ENCODE results near the gene KIRREL3. TPM values are rescaled to one million over a fixed set of nuclear protein-coding genes. Genes with fewer than 3 reads are reported as not detected.

The KIRREL3 gene
- total and polyA plus RNA-seq, 5 donors from 2014 or later = not detected

DNA sequence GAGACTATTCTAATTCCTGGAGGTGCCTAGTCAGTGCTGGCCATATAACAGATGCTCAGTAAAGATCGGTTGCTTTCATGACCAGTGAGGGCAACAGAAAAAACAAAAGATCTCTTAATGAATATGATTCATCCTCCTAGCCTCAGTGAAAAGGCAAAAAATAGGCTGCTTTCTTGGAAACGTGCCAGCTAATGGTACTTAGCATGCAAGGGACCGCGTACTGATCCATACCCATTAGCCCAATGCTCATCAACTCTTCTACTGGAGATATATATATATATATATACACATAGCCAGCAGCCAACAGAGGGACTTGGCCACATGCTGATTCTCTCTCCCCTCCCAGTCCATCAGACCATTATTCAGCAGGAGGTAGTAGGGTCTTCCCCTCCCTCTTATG is 320.4 kb downstream of the KIRREL3 start:
- Mint-ChIP-seq H3K27me3 (peaks cover 12% of the 10 kb centered on the region), H3K36me3 (no peaks in the 10 kb centered on the region), H3K27ac (no peak overlapping the region), H3K9me3 (peaks cover 0 to 2% (median 0%) of the 10 kb centered on the region in 7 donors), H3K4me1 (no peaks in the 10 kb centered on the region), H3K4me3 (no peak overlapping the region)
- H3K4me1 ChIP-seq (ENCODE audit: control insufficient read depth, insufficient read depth, low read length, poor library complexity, severe bottlenecking) = no peaks in the 10 kb centered on the region
- H3K27me3 ChIP-seq (ENCODE audit: control insufficient read depth, insufficient read depth, low read length) = peaks cover 2% of the 10 kb centered on the region
- H3K27ac ChIP-seq (ENCODE audit: insufficient read depth, low read length, poor library complexity, severe bottlenecking) = no peak overlapping the region
- H3K4me3 ChIP-seq (ENCODE audit: low read depth, low read length) = no peak overlapping the region
- ATAC-seq (ENCODE audit: low read depth in 2 of 2) (no peak), DNase-seq (no peak)
- H3K36me3 ChIP-seq (ENCODE audit: control insufficient read depth, insufficient read depth, low read length) = no peaks in the 10 kb centered on the region
- H3K9me3 ChIP-seq (ENCODE audit: control insufficient read depth in 2 of 2, low read length in 2 of 2) = no peaks in the 10 kb centered on the region

DNA sequence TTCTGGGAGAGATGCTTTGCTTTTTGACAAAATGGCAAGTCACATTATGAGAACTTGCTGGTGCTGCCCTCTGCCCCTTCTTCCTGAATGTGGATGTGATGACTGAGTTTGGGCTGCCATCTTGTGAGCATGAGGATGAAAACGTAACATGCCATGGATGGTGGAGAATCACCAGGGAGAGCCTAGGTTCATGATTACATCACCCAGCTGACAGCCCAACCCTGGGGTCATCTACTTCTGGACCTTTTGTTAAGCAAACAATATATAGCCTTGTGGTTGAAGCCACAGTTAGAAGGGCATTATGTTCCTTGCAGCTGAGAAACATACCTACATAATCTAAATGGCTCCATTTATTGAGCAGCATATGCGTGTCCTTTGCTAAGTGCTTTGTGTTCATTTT is 321.5 kb downstream of the KIRREL3 start:
- H3K4me3 ChIP-seq (ENCODE audit: low read depth, low read length) = no peak overlapping the region
- no peaks in the 10 kb centered on the region for H3K4me1 ChIP-seq (ENCODE audit: control insufficient read depth, insufficient read depth, low read length, poor library complexity, severe bottlenecking)
- no peak for DNase-seq
- H3K27me3 Mint-ChIP-seq = peaks cover 12% of the 10 kb centered on the region
- H3K4me3 Mint-ChIP-seq = no peak overlapping the region
- H3K27me3 ChIP-seq (ENCODE audit: control insufficient read depth, insufficient read depth, low read length) = peaks cover 2% of the 10 kb centered on the region
- no peak for ATAC-seq (ENCODE audit: low read depth in 2 of 2)
- H3K36me3 Mint-ChIP-seq = no peaks in the 10 kb centered on the region
- H3K4me1 Mint-ChIP-seq = no peaks in the 10 kb centered on the region
- peaks cover 0 to 2% (median 0%) of the 10 kb centered on the region in 7 donors for H3K9me3 Mint-ChIP-seq
- no peaks in the 10 kb centered on the region for H3K36me3 ChIP-seq (ENCODE audit: control insufficient read depth, insufficient read depth, low read length)
- no peaks in the 10 kb centered on the region for H3K9me3 ChIP-seq (ENCODE audit: control insufficient read depth in 2 of 2, low read length in 2 of 2)
- no peak overlapping the region for H3K27ac ChIP-seq (ENCODE audit: insufficient read depth, low read length, poor library complexity, severe bottlenecking)
- H3K27ac Mint-ChIP-seq = no peak overlapping the region

DNA sequence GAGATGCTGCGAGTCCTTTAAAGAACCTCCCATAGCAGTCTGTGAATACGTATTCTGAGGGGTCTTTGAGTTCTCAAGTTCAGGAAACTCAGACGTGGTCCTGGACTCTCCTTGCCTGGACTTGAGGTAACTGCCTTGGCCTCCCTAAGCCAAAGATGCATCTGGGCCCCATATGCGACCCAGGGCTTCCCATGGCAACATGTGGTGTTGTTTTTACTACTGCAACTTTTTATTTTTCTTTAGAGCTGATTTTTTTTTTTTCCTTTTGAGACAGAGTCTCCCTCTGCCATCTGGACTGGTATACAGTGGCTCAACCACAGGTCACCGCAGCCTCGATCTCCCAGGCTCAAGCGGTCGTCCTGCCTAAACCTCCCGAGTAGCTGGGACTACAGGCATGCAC is 324.0 kb downstream of the KIRREL3 start:
- no peak overlapping the region for H3K4me3 Mint-ChIP-seq
- no peak overlapping the region for H3K27ac ChIP-seq (ENCODE audit: insufficient read depth, low read length, poor library complexity, severe bottlenecking)
- H3K36me3 ChIP-seq (ENCODE audit: control insufficient read depth, insufficient read depth, low read length) = no peaks in the 10 kb centered on the region
- H3K4me1 ChIP-seq (ENCODE audit: control insufficient read depth, insufficient read depth, low read length, poor library complexity, severe bottlenecking) = no peaks in the 10 kb centered on the region
- no peak for ATAC-seq (ENCODE audit: low read depth in 2 of 2)
- H3K27me3 ChIP-seq (ENCODE audit: control insufficient read depth, insufficient read depth, low read length) = peaks cover 2% of the 10 kb centered on the region
- H3K4me3 ChIP-seq (ENCODE audit: low read depth, low read length) = no peak overlapping the region
- no peak for DNase-seq
- peaks cover 0 to 2% (median 0%) of the 10 kb centered on the region in 7 donors for H3K9me3 Mint-ChIP-seq
- H3K9me3 ChIP-seq (ENCODE audit: control insufficient read depth in 2 of 2, low read length in 2 of 2) = no peaks in the 10 kb centered on the region
- peaks cover 17% of the 10 kb centered on the region for H3K27me3 Mint-ChIP-seq
- H3K4me1 Mint-ChIP-seq = no peaks in the 10 kb centered on the region
- H3K27ac Mint-ChIP-seq = no peak overlapping the region
- H3K36me3 Mint-ChIP-seq = no peaks in the 10 kb centered on the region

DNA sequence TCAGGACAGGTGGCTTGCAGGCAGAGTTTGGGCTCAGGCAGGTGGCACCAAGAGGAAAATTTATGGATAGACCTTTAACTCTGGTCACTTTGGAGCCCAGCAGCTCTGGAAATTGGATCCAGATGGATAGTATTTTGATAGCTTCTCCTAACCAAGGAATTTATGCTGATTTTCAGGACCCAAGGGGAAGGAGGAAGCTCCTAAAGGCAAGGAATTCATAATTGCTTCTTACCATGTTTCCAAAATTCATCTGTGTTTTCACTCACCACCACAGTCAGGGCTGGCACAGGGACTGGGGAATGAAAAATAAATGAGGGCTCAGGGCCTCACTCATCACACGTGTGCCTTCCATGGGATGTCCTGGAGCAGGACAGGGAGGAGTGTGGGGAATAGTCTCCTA is 327.3 kb downstream of the KIRREL3 start:
- Histone ChIP-seq H3K9me3 (ENCODE audit: control insufficient read depth in 2 of 2, low read length in 2 of 2) (no peaks in the 10 kb centered on the region), H3K27ac (ENCODE audit: insufficient read depth, low read length, poor library complexity, severe bottlenecking) (no peak overlapping the region), H3K36me3 (ENCODE audit: control insufficient read depth, insufficient read depth, low read length) (no peaks in the 10 kb centered on the region), H3K27me3 (ENCODE audit: control insufficient read depth, insufficient read depth, low read length) (peaks cover 7% of the 10 kb centered on the region), H3K4me1 (ENCODE audit: control insufficient read depth, insufficient read depth, low read length, poor library complexity, severe bottlenecking) (no peaks in the 10 kb centered on the region), H3K4me3 (ENCODE audit: low read depth, low read length) (no peak overlapping the region)
- H3K27me3 Mint-ChIP-seq = peaks cover 18% of the 10 kb centered on the region
- peaks cover 0 to 3% (median 0%) of the 10 kb centered on the region in 7 donors for H3K9me3 Mint-ChIP-seq
- no peak overlapping the region for H3K27ac Mint-ChIP-seq
- DNase-seq (no peak), ATAC-seq (ENCODE audit: low read depth in 2 of 2) (no peak)
- no peak overlapping the region for H3K4me3 Mint-ChIP-seq
- no peaks in the 10 kb centered on the region for H3K36me3 Mint-ChIP-seq
- no peaks in the 10 kb centered on the region for H3K4me1 Mint-ChIP-seq

DNA sequence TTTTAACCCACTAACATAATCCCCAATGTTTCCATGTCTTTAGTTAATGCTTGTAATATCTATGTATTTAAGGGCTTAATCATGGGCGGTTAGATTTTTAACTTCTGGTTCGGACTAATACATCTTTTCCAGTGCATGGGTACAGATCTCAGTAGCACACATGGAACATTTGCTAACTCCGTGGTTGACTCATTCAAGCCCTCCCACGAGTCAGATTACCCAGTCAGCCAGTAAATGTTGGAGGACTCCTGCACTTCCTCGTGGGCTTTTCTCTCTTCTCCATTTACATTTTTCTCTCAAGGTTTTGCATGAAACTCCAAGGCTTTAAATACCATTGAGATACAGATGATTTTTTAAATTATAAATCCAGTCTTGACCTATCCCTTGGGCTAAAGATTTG is 331.2 kb downstream of the KIRREL3 start:
- Histone ChIP-seq H3K9me3 (ENCODE audit: control insufficient read depth in 2 of 2, low read length in 2 of 2) (no peaks in the 10 kb centered on the region), H3K27ac (ENCODE audit: insufficient read depth, low read length, poor library complexity, severe bottlenecking) (no peak overlapping the region), H3K4me3 (ENCODE audit: low read depth, low read length) (no peak overlapping the region), H3K36me3 (ENCODE audit: control insufficient read depth, insufficient read depth, low read length) (no peaks in the 10 kb centered on the region), H3K4me1 (ENCODE audit: control insufficient read depth, insufficient read depth, low read length, poor library complexity, severe bottlenecking) (no peaks in the 10 kb centered on the region), H3K27me3 (ENCODE audit: control insufficient read depth, insufficient read depth, low read length) (peaks cover 7% of the 10 kb centered on the region)
- DNase-seq (no peak), ATAC-seq (ENCODE audit: low read depth in 2 of 2) (no peak)
- H3K27ac Mint-ChIP-seq = no peak overlapping the region
- H3K36me3 Mint-ChIP-seq = no peaks in the 10 kb centered on the region
- no peaks in the 10 kb centered on the region for H3K4me1 Mint-ChIP-seq
- H3K9me3 Mint-ChIP-seq = peaks cover 0 to 3% (median 0%) of the 10 kb centered on the region in 7 donors
- H3K4me3 Mint-ChIP-seq = no peak overlapping the region
- peaks cover 20% of the 10 kb centered on the region for H3K27me3 Mint-ChIP-seq

DNA sequence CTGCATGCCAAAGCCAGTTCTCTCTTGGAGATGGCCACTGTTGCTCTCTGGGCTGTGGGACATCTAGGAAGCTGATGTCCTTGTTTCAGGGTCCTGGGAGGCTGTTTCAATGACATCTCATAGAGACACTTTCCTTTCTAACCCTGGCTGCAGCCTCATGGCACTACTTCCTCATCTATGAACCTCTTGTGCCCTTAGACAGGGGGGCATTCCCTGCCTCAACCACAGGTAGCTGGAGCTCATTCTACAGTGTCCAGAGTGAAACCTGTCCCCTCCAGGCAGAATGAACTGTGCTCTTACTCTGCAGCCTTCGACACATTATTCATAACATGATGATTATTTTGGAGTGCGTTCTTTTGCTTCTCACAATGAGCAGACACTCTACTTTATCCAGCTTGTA is 335.9 kb downstream of the KIRREL3 start:
- peaks cover 0 to 3% (median 0%) of the 10 kb centered on the region in 7 donors for H3K9me3 Mint-ChIP-seq

DNA sequence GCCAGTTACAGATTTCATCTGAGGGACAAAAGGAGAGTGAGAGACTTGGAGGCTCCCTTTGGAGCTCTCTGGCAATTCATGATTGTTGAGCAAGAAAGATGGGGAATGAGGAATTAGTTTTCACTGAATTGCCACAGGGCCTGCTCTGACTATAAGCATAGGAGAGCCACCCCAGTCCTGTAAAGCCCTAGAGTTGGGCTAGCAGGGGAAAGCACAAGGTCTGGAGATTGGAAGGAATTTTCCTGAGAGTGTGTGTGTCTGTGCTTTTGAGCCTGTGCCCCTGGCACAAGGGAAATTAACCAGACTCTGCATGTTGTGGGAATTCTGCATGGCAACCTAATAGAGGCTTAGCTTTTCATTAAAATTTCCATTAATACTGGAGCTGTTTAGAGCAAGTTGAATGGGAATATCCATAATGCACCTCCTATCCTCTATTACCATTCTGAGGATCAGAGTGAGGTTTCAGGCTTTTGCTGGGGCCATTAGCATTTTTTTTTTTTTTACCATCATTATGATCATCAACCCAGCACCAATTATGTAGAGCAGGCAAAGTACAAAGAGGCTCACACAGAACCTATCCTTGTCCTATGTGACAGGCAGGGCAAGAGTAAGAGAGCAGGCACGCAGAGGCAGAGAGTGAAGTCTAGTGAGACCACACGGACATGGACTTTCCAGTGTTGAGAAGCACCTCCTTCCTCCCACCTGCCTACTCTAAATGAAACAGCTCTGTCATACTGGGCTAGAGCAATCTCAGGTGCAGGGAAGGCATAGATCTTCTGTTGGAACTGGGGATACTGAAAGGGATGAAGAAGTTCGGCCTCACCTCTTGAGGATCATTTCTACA is 336.6 kb downstream of the KIRREL3 start:
- no peak for ATAC-seq (ENCODE audit: low read depth in 2 of 2)
- no peaks in the 10 kb centered on the region for H3K36me3 Mint-ChIP-seq
- no peak overlapping the region for H3K4me3 ChIP-seq (ENCODE audit: low read depth, low read length)

More for the DNA sequence above, 335.9 kb downstream of the KIRREL3 start:
- Mint-ChIP-seq H3K4me1 (no peaks in the 10 kb centered on the region), H3K27me3 (peaks cover 14% of the 10 kb centered on the region), H3K4me3 (no peak overlapping the region), H3K36me3 (no peaks in the 10 kb centered on the region), H3K27ac (no peak overlapping the region)
- Histone ChIP-seq H3K4me1 (ENCODE audit: control insufficient read depth, insufficient read depth, low read length, poor library complexity, severe bottlenecking) (no peaks in the 10 kb centered on the region), H3K27me3 (ENCODE audit: control insufficient read depth, insufficient read depth, low read length) (peaks cover 4% of the 10 kb centered on the region), H3K36me3 (ENCODE audit: control insufficient read depth, insufficient read depth, low read length) (no peaks in the 10 kb centered on the region), H3K27ac (ENCODE audit: insufficient read depth, low read length, poor library complexity, severe bottlenecking) (no peak overlapping the region), H3K9me3 (ENCODE audit: control insufficient read depth in 2 of 2, low read length in 2 of 2) (no peaks in the 10 kb centered on the region), H3K4me3 (ENCODE audit: low read depth, low read length) (no peak overlapping the region)
- ATAC-seq (ENCODE audit: low read depth in 2 of 2) (no peak), DNase-seq (no peak)

More for the DNA sequence above, 336.6 kb downstream of the KIRREL3 start:
- no peak overlapping the region for H3K27ac Mint-ChIP-seq
- H3K4me1 Mint-ChIP-seq = no peaks in the 10 kb centered on the region
- Histone ChIP-seq H3K36me3 (ENCODE audit: control insufficient read depth, insufficient read depth, low read length) (no peaks in the 10 kb centered on the region), H3K27ac (ENCODE audit: insufficient read depth, low read length, poor library complexity, severe bottlenecking) (no peak overlapping the region), H3K9me3 (ENCODE audit: control insufficient read depth in 2 of 2, low read length in 2 of 2) (no peaks in the 10 kb centered on the region), H3K27me3 (ENCODE audit: control insufficient read depth, insufficient read depth, low read length) (peaks cover 2% of the 10 kb centered on the region), H3K4me1 (ENCODE audit: control insufficient read depth, insufficient read depth, low read length, poor library complexity, severe bottlenecking) (no peaks in the 10 kb centered on the region)
- no peak overlapping the region for H3K4me3 Mint-ChIP-seq
- no peak for DNase-seq
- peaks cover 0 to 3% (median 0%) of the 10 kb centered on the region in 7 donors for H3K9me3 Mint-ChIP-seq
- H3K27me3 Mint-ChIP-seq = peaks cover 14% of the 10 kb centered on the region
